IMR-90 (cell line): ENCODE results near the gene KCNMA1. TPM values are rescaled to one million over a fixed set of nuclear protein-coding genes. Genes with fewer than 3 reads are reported as not detected.

Source experiments
- ATAC-seq: fragments of 200-7000 bp; cut with Tn5 transposase; 2 replicates; pipeline ENCODE4 v1.9.1; 2020; ENCODE audit warnings: low read depth, mild to moderate bottlenecking, moderate library complexity
- BruUV-seq: library from RNA; stranded (reverse); fragments of 400-500 nt; replicated peaks from 2 replicates; lab custom pipeline; 2021; lab: Mats Ljungman, UMichigan
- CTCF ChIA-PET: fragments of 300-600 bp; formaldehyde crosslinking; extraction: SDS; loops from one replicate; lab custom pipeline; 2021; ENCODE audit warnings: antibody characterized with exemption; lab: Yijun Ruan, JAX
- POLR2A ChIA-PET: fragments of 300-600 bp; sonication (Branson Sonifier 250); formaldehyde crosslinking; loops from one replicate; lab custom pipeline; 2022; ENCODE audit warnings: antibody characterized with exemption; ENCODE audit not compliant: unreplicated experiment; lab: Charles Lee
- DNase-seq: peaks from one replicate; pipeline ENCODE4 v3.0.0; 2013
- H2AFZ ChIP-seq: replicated peaks from 2 replicates; pipeline ENCODE3; 2013; ENCODE audit warnings: low read length, mild to moderate bottlenecking; ENCODE audit not compliant: poor library complexity
- H2AK5ac ChIP-seq: 2 replicates; pipeline ENCODE4 v1.6.1; 2013; ENCODE audit warnings: low read depth, low read length, inconsistent platforms
- H2AK9ac ChIP-seq: replicated peaks from 2 replicates; pipeline ENCODE3; 2013; ENCODE audit warnings: mild to moderate bottlenecking, low read depth, low read length, moderate library complexity; ENCODE audit not compliant: poor library complexity
- H2BK120ac ChIP-seq: 2 replicates; pipeline ENCODE4 v1.6.1; 2013; ENCODE audit warnings: low read depth, low read length, inconsistent platforms
- H2BK15ac ChIP-seq: 3 replicates; pipeline ENCODE4 v1.6.1; 2013; ENCODE audit warnings: low read depth, low read length, inconsistent platforms
- H2BK20ac ChIP-seq: 2 replicates; pipeline ENCODE4 v1.6.1; 2013; ENCODE audit warnings: low read depth, mild to moderate bottlenecking, inconsistent platforms, low read length, moderate library complexity
- H2BK5ac ChIP-seq: 2 replicates; pipeline ENCODE4 v1.6.1; 2013; ENCODE audit warnings: mild to moderate bottlenecking, low read depth, low read length, inconsistent platforms; ENCODE audit not compliant: poor library complexity, severe bottlenecking
- H3K14ac ChIP-seq: replicated peaks from 2 replicates; pipeline ENCODE4 v1.6.1; 2013; ENCODE audit warnings: low read depth, low read length, inconsistent platforms
- H3K18ac ChIP-seq: 2 replicates; pipeline ENCODE4 v1.6.1; 2013; ENCODE audit warnings: low read depth, low read length, control low read depth
- H3K23ac ChIP-seq: 2 replicates; pipeline ENCODE4 v1.6.1; 2013; ENCODE audit warnings: low read depth, low read length, inconsistent platforms
- H3K27ac ChIP-seq: 2 replicates; pipeline ENCODE4 v1.5.1; 2013; ENCODE audit warnings: mild to moderate bottlenecking, control low read depth, low read length; ENCODE audit not compliant: insufficient read depth
- H3K27me3 ChIP-seq: 2 replicates; pipeline ENCODE4 v1.6.1; 2013; ENCODE audit warnings: low read length; ENCODE audit not compliant: control insufficient read depth, insufficient read depth
- H3K36me3 ChIP-seq: 2 replicates; pipeline ENCODE4 v1.6.1; 2013; ENCODE audit warnings: low read length, mixed read lengths; ENCODE audit not compliant: control insufficient read depth, insufficient read depth
- H3K4ac ChIP-seq: 2 replicates; pipeline ENCODE4 v1.6.1; 2013; ENCODE audit warnings: low read depth, low read length, inconsistent platforms
- H3K4me1 ChIP-seq: 2 replicates; pipeline ENCODE4 v1.6.1; 2013; ENCODE audit warnings: low read length, mixed read lengths; ENCODE audit not compliant: control insufficient read depth, insufficient read depth
- H3K4me2 ChIP-seq: 2 replicates; pipeline ENCODE4 v1.6.1; 2013; ENCODE audit warnings: low read depth, mild to moderate bottlenecking, control low read depth, low read length, moderate library complexity
- H3K4me3 ChIP-seq: 2 replicates; pipeline ENCODE4 v1.5.1; 2013; ENCODE audit warnings: low read depth, mild to moderate bottlenecking, control low read depth, low read length, moderate library complexity; ENCODE audit not compliant: insufficient read depth
- H3K56ac ChIP-seq: 2 replicates; pipeline ENCODE4 v1.6.1; 2013; ENCODE audit warnings: low read length, inconsistent platforms; ENCODE audit not compliant: insufficient read depth; ENCODE audit errors: extremely low read depth
- H3K79me1 ChIP-seq, 2 experiments: 2 replicates each; pipeline ENCODE4 v1.6.1; 2013; ENCODE audit warnings: low read length in 2 of 2, inconsistent platforms in 1 of 2, low read depth in 1 of 2
- H3K9ac ChIP-seq: 2 replicates; pipeline ENCODE4 v1.6.1; 2013; ENCODE audit warnings: low read depth, low read length, control low read depth
- H3K9me1 ChIP-seq: 2 replicates; pipeline ENCODE4 v1.6.1; 2013; ENCODE audit warnings: low read length, inconsistent platforms; ENCODE audit not compliant: insufficient read depth
- H3K9me3 ChIP-seq: 2 replicates; pipeline ENCODE4 v1.6.1; 2013; ENCODE audit warnings: low read length; ENCODE audit not compliant: control insufficient read depth, insufficient read depth
- H4K20me1 ChIP-seq: 2 replicates; pipeline ENCODE4 v1.6.1; 2013; ENCODE audit warnings: low read length, inconsistent platforms; ENCODE audit not compliant: insufficient read depth
- H4K5ac ChIP-seq: 2 replicates; pipeline ENCODE4 v1.6.1; 2013; ENCODE audit warnings: mild to moderate bottlenecking, low read depth, low read length, control low read depth
- H4K8ac ChIP-seq, 2 experiments: 2 replicates each; pipeline ENCODE4 v1.6.1; 2013; ENCODE audit warnings: low read depth in 2 of 2, low read length in 2 of 2, control low read depth in 1 of 2, inconsistent platforms in 1 of 2
- H4K91ac ChIP-seq: 2 replicates; pipeline ENCODE4 v1.6.1; 2013; ENCODE audit warnings: low read depth, low read length, inconsistent platforms; ENCODE audit not compliant: insufficient read depth
- CEBPB ChIP-seq: IDR thresholded peaks from 2 replicates; pipeline ENCODE4 v1.6.1; 2012; ENCODE audit warnings: low read depth, low read length, improper control_type of control experiment
- MAFK ChIP-seq: IDR thresholded peaks from 2 replicates; pipeline ENCODE4 v1.6.1; 2012; ENCODE audit warnings: low read depth, low read length, improper control_type of control experiment
- RFX5 ChIP-seq: IDR thresholded peaks from 2 replicates; pipeline ENCODE4 v1.8.0; 2012; ENCODE audit warnings: low read depth, mild to moderate bottlenecking, low read length, moderate library complexity
- dilution Hi-C: fragments of 300-500 bp; cut with HindIII; formaldehyde crosslinking; loops from one replicate; pipeline ENCODE4 v1.14.3; 2018; ENCODE audit warnings: low sequenced_read_pairs; ENCODE audit not compliant: unreplicated experiment
- in situ Hi-C: fragments of 300-500 bp; cut with MboI; formaldehyde crosslinking; loops from 3 replicates; pipeline ENCODE4 v1.14.3; 2019; ENCODE audit warnings: low sequenced_read_pairs, inconsistent platforms, mixed read lengths
- intact Hi-C: fragments of 100-400 bp; cut with micrococcal nuclease; formaldehyde crosslinking; loops from 2 replicates; pipeline ENCODE4 v1.10.0; 2022
- polyA plus RNA-seq, 3 experiments: library from polyadenylated mRNA; depleted of rRNA; stranded (reverse); fragments of >200 nt; gene quantifications; 2 replicates each; pipeline ENCODE4 v1.2.3, GENCODE V29; 2012; ENCODE audit warnings: low replicate concordance in 1 of 3
- total RNA-seq: library from RNA; depleted of rRNA; stranded (reverse); fragments of >200 nt; gene quantifications from 2 replicates; pipeline ENCODE4 v1.2.3, GENCODE V29; 2012
- TF ChIP-seq, protein P1 (sequence below): fragments of 150-350 bp; IDR thresholded peaks from 2 replicates; pipeline ENCODE4 v1.6.1; 2017; ENCODE audit warnings: mild to moderate bottlenecking, antibody characterized with exemption, low read length, low read depth

KCNMA1 gene
- total and polyA plus RNA-seq, 2 of the 4 experiments (the other 2 are of a cell fraction): 25.6 to 29.6 TPM

- no peaks in the 10 kb centered on the region for H3K36me3 ChIP-seq
- H2BK120ac ChIP-seq: no peak overlapping the region
- no peak for TF ChIP-seq MAFK
- no peak for TF ChIP-seq RFX5
- TF ChIP-seq CEBPB: no peak
- TF ChIP-seq, protein P1, sequence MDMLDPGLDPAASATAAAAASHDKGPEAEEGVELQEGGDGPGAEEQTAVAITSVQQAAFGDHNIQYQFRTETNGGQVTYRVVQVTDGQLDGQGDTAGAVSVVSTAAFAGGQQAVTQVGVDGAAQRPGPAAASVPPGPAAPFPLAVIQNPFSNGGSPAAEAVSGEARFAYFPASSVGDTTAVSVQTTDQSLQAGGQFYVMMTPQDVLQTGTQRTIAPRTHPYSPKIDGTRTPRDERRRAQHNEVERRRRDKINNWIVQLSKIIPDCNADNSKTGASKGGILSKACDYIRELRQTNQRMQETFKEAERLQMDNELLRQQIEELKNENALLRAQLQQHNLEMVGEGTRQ: no peak
- CTCF ChIA-PET: no interaction called here
- H3K56ac ChIP-seq: no peak overlapping the region
- H2BK20ac ChIP-seq: no peak overlapping the region
- no peak overlapping the region for H2BK15ac ChIP-seq
- H3K23ac ChIP-seq: no peak overlapping the region
- in situ Hi-C loops: no loop called here
- no peak overlapping the region for H4K8ac ChIP-seq
- H3K27ac ChIP-seq: no peak overlapping the region
- H3K9ac ChIP-seq: no peak overlapping the region
- H2BK5ac ChIP-seq: no peak overlapping the region
- intact Hi-C loops: no loop called here
- dilution Hi-C loops: no loop called here
- no peak for DNase-seq
- H4K5ac ChIP-seq: no peak overlapping the region
- POLR2A ChIA-PET: no interaction called here
- H3K18ac ChIP-seq: no peak overlapping the region
- H3K79me1 ChIP-seq: no peaks in the 10 kb centered on the region
- no peak overlapping the region for H2AK5ac ChIP-seq
- no peak overlapping the region for H3K14ac ChIP-seq
- no TSS peak for BruUV-seq
- no peak overlapping the region for H3K4me3 ChIP-seq
- no peaks in the 10 kb centered on the region for H3K9me1 ChIP-seq
- no peaks in the 10 kb centered on the region for H3K4me1 ChIP-seq
- H4K20me1 ChIP-seq: no peaks in the 10 kb centered on the region
- no peak overlapping the region for H3K4ac ChIP-seq
- peaks cover 6% of the 10 kb centered on the region; the same call in 1 of the 2 replicates for H3K9me3 ChIP-seq
- peaks cover 19% of the 10 kb centered on the region for H3K27me3 ChIP-seq
- no peak overlapping the region for H2AK9ac ChIP-seq
- no peak overlapping the region for H4K91ac ChIP-seq
- no peak overlapping the region for H2AFZ ChIP-seq
- no peak for ATAC-seq
- H3K4me2 ChIP-seq: no peak overlapping the region
These were observed 15.6 kb upstream of the KCNMA1 start for GRCh38 chr10:77653210-77653609.
